Breast epithelium (tissue), 3 donors: ENCODE results near the gene CDH23.
A peak's percentile ranks its signal among the peaks of the same experiment; 100 is the strongest.

ENCODE experiments used
- CTCF ChIP-seq, 3 donors: fragments of 450-650 bp; IDR thresholded peaks; one replicate each; pipeline ENCODE4 v1.5.1; 2016 to 2017; ENCODE audit warnings: antibody characterized with exemption in 3 of 3, mild to moderate bottlenecking in 3 of 3, moderate library complexity in 3 of 3
- POLR2A ChIP-seq: fragments of 450-650 bp; IDR thresholded peaks from one replicate; pipeline ENCODE4 v1.6.1; 2016; ENCODE audit warnings: antibody characterized with exemption, mild to moderate bottlenecking, moderate library complexity
- POLR2AphosphoS5 ChIP-seq, 3 donors: sonication (generic); formaldehyde crosslinking; IDR thresholded peaks; one replicate each; pipeline ENCODE4 v1.6.1; 2017; ENCODE audit warnings: antibody characterized with exemption in 3 of 3

DNA sequence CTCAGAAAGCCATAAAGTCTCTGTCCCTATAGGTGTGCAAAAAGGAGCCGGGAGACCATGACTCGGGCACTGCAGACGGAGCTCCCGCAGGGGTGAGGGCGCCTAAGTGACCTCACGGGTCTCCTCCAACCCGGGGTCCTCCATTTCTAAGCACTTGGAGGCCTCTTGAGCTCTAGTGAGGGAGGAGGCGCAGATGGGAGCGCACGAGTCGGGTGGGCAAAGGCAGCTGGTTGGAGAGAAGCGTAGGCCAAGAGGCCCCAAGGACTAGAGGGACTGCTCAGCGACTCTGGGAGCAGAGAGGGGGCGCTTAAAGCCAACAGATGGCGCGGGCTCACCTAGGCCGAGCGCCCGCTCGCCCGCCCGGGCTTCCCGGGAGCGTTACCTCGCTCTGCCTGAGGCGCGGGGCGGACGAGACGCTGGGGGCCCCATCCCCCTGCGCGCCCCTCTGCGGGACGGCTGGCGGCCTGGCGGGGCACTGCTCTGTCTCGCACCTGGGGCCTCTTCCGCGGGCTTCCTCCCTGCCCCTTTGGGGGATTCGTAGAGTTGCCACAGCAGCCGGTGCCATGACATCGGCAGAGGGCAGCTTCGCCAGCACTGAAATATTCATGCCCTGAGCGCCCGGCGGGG, 523 bp upstream of the CDH23 start:
- TF ChIP-seq CTCF (IDR thresholded peaks at IDR 0.05) (peak in 2 of 3 donors; percentile 40 to 50), POLR2A (no peak), POLR2AphosphoS5 (IDR thresholded peaks at IDR 0.05) (no peak)
